GM18870 (cell line): ENCODE data around the gene MTAP.
"Not testable (repeated sequence)": the region's sequence is repeated elsewhere in the genome, so short reads cannot be mapped to it uniquely, and the experiment has no call there.

ENCODE experiments used
- ATAC-seq: cut with Tn5 transposase; IDR thresholded peaks from one replicate; pipeline ENCODE4 v1.9.1; 2021; ENCODE audit warnings: moderate library complexity; ENCODE audit not compliant: unreplicated experiment

The MTAP gene

GRCh38 chr9:21904776-21905175 is 102.3 kb downstream of the MTAP start:
- no peak for ATAC-seq

DNA sequence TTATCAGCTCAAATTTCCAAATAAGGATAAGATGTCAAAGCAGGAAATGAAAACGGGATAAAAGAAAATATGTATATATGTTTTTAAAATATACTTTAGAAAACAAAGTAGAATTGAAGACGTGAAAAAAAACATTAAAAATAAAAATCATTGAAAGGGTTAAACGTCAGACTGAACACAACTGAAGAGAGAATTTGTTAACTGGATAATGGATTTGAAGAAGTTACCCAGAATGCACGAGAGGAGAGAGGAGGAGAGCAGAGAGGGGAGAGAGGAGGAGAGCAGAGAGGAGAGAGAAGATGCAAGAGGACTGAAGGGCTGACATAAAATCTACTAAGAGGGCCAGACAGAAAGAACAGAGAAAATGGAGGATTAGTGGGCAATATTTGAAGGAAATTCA is 103.8 kb downstream of the MTAP start:
- no peak for ATAC-seq

- ATAC-seq = no peak
Measured at GRCh38 chr9:21906881-21907280, 104.4 kb downstream of the MTAP start.

DNA sequence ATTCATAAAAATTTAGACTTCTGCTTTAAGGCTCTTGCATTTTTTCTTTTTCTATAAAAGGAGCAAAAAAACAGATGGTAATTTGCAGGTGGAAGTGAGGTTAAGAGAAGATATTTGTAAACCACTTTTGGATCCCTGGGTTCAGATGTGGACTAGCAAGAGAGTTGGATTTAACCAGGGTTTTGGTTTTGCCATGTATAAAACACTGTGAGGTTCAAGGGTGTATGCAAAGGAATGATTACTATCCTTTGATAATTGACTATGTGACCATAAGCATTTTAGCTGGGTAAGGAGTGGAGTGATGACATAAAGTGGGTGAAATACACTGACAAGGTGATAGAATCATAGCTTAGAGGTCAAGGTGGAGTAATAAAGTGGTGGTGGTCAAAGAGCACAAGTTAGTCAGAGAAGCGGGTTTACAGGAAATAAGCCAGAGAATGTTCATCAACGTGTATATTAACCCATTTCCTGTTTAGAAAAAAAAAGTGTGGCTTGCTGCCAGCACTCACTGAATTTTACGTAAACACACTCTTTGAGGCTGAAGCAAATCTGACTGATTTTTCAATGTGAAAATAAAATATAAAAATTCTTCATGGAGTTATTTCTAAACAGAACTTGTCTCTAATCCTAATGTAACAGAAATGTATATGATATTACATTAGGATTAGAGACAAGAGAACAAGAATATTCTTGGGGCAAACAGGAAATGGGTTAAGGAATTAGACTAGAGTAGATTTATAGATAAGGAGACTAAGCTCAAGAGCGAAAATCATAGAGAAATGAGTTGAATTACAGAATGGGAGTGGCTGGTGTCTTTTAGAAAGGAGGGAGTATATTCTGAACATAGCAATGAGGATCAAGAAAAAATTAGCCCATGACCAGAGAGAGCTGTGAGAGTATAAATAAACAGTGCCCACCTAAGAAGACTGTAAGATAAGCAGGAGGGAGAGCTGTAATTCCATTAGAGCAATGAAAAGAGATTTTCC is 117.2 kb downstream of the MTAP start:
- peak; percentile 91 for ATAC-seq

GRCh38 chr9:21923694-21924093 is 121.3 kb downstream of the MTAP start:
- ATAC-seq = no peak

- ATAC-seq = no peak
Measured at GRCh38 chr9:21927752-21928151, 125.3 kb downstream of the MTAP start.

DNA sequence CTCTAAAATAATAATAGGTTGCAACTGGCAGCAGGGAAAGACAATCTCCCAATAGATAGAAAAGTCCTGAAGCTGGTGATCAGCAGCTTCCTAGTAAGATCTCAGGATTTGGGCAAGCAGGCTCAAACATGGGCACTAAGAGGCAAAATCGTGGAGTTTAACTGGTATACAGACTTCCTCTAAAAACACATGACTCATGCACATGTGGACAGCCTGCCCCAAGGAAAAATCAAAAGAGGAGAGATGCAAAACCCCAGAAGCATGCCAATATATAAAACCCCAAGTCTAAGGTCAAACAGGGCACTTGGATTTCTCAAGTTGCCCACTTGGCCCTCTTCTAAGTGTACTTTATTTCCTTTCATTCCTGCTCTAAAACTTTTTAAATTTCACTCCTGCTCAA is 129.0 kb downstream of the MTAP start:
- ATAC-seq = no peak

GRCh38 chr9:21933281-21933680 is 130.8 kb downstream of the MTAP start:
- ATAC-seq = no peak

- no peak for ATAC-seq
Measured at GRCh38 chr9:21933865-21934264, 131.4 kb downstream of the MTAP start.

GRCh38 chr9:21935631-21936030 is 133.2 kb downstream of the MTAP start:
- no peak for ATAC-seq

DNA sequence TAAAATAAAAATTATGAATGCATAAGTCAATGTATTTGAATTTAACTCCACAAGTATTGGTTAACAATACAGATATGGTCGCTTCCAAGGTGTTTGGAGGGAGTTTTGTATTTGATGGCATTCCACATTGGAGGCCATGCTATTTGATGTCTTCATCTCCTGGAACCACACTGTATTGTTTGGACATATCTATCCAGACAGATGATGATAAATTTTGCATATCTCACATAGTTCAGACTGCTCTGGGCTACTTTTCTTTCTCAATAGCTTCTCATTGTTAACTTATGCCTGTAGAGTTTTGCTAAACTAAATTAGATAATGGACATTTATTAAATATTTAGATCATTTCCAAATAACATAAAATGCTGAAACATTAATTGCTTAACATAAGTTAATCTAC is 133.7 kb downstream of the MTAP start:
- ATAC-seq = no peak

- ATAC-seq = no peak
Measured at GRCh38 chr9:21941337-21941995, 139.0 kb downstream of the MTAP start.

GRCh38 chr9:21943464-21943863 is 141.0 kb downstream of the MTAP start:
- no peak for ATAC-seq

GRCh38 chr9:21945606-21946005 is 143.2 kb downstream of the MTAP start:
- no peak for ATAC-seq

DNA sequence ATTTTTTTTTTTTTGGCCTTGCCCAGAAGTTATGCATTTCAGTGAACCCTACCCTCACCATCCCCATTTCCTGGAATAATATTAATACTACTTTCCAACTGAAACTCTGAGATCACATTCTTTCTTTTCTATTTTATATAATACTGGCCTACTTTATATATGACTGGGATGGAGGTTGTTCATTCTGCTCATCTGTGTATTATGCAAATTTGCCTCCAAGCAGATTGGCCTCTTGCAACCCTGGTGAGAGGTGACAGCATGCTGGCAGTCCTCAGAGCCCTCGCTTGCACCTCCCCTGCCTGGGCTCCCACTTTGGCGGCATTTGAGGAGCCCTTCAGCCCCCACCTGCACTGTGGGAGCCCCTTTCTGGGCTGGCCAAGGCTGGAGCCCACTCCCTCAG is 156.4 kb downstream of the MTAP start:
- no peak for ATAC-seq

- ATAC-seq = not testable (repeated sequence)
Measured at GRCh38 chr9:21959268-21959667, 156.8 kb downstream of the MTAP start.

DNA sequence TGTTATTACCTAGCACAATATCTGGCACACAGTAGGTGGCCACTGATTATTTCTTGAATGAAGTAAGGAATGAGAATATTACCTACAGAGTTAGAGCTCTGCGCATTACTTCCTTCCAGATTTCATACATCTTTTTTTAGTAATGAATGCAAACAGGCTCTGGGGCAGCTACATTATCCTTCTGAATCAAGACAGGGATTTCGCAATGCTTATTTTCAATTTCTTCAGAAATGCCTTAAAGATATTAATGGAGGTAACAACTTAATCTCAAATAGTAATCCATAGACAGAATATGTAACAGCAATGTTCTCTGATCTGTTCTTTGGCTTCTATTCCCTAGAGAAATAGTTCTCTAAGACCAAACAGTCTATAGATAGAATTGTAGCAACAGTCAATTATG is 159.1 kb downstream of the MTAP start:
- ATAC-seq = no peak

GRCh38 chr9:21964925-21965385 is 162.5 kb downstream of the MTAP start:
- ATAC-seq = peak; percentile 57

DNA sequence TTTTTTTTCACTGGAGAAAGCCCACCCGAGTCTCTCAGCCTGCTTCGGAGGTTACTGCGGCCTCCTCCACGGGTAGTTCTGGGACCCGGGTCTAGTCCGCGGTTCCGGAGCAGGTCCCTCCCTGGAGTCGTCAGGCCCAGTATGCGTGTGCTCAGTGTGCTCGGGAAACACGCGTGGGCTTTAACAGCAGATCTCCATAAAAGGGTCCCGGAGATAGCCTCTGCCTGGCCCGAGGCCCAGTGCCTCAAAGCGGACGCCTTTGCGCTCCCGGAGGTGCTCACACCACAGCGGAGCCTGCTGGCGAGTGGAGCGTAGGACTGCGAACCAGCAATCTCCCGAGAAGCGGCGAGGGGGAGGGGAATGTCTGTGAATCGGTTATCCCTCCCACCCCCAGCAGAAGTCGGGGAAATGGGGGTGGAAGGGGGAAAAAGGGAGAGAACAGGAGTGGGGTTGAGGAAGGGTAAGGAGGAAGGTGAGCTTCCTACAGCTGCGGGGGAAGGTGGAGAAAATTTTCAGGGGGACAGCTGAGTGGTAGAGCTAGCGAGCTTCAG is 163.0 kb downstream of the MTAP start:
- ATAC-seq = peak; percentile 49

DNA sequence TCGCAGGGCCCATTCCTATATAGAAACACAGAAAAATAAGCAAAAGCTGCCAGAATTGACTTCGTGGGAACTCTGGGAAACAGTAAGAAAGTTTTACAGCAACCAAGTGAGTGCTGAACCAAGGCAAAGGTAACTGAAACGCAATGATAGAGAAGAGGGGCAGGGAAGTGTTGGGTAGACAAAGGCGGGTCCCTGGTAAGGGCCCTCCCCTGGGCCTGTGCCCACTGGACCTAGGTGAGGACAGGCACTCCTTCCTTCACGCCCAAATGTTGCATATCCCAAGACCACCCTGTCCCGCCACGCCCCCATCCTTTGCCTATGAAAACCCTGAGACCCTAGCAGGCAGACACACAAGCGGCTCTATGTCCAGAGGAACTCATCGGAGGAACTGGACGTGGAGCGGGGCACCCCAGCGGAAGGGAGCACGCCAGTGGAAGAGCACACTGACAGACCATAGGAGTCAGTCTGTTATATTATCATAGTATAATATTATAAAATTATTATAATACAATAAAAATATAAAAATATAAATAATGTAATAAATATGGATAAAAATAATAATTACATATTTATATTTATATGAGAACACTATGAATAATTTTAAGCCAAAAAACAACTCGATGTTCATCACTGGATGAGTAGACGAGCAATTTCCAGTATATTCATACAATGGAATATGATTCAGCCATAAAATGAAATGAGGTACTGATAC is 163.9 kb downstream of the MTAP start:
- no peak for ATAC-seq

DNA sequence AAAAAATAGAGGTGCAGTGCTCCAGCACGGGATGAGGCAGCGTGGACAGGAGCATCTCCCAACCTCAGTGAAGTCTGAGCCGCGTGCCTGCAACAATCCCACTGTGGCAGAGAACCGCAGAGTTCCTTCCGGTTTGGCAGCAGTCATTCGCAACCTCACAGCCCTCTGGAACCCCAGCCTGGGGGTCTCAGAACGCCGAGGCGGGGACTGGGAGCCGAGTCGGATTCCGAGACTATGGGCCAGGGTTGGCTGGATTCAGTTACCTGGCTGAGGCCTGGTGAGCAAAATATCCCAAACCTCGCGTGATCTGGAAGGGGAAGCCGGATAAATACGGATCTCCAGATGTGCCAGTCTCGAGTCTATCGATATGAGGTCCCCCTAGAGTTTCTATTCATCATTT is 164.7 kb downstream of the MTAP start:
- ATAC-seq = no peak
